Germinal center (tissue), 1 donor: ENCODE measurements around the gene BPIFB6.

Source experiments
- DNase-seq: peaks from one replicate; pipeline ENCODE4 v3.0.0; 2012; ENCODE audit warnings: mixed read lengths, low spot score

Gene BPIFB6

GRCh38 chr20:33016581-33017109, 14.8 kb upstream of the BPIFB6 start:
- DNase-seq = no peak

GRCh38 chr20:33017542-33017941, 13.9 kb upstream of the BPIFB6 start:
- DNase-seq = no peak

- no peak for DNase-seq
Measured at GRCh38 chr20:33018169-33018931, 13.1 kb upstream of the BPIFB6 start.

DNA sequence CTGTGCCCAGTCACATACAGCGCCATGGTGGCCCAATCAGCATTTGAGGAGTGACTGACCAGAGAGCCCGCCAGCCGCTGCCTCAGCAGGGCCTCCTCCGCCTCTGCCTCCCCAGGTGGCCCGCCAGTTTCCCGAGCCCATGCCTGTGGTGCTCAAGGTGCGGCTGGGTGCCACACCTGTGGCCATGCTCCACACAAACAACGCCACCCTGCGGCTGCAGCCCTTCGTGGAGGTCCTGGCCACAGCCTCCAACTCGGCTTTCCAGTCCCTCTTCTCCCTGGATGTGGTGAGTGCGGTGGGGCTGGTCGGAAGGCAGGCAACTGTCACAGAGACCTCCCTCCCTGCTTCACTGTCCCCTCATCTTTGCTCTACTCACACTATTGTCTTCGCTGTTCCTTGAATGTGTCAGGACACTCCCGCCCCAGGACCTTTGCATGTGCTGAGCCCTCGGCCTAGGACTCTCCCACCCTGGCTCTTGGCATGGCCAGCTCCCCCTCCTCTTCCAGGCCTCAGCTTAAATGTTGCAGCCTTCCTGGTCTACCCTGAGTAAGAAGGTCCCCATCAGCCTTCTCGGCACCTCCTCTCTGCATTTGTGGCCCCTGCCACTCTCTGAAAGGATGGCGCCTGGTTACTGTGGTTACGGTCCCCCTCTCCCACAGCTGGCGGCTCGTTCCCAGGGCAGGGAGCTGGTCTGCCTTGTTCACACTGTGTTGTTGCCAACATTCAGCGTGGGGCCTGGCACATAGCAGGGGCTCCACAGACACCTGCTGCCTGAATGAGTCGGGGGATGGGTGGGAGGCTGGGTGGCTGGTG, 11.8 kb upstream of the BPIFB6 start:
- no peak for DNase-seq

DNA sequence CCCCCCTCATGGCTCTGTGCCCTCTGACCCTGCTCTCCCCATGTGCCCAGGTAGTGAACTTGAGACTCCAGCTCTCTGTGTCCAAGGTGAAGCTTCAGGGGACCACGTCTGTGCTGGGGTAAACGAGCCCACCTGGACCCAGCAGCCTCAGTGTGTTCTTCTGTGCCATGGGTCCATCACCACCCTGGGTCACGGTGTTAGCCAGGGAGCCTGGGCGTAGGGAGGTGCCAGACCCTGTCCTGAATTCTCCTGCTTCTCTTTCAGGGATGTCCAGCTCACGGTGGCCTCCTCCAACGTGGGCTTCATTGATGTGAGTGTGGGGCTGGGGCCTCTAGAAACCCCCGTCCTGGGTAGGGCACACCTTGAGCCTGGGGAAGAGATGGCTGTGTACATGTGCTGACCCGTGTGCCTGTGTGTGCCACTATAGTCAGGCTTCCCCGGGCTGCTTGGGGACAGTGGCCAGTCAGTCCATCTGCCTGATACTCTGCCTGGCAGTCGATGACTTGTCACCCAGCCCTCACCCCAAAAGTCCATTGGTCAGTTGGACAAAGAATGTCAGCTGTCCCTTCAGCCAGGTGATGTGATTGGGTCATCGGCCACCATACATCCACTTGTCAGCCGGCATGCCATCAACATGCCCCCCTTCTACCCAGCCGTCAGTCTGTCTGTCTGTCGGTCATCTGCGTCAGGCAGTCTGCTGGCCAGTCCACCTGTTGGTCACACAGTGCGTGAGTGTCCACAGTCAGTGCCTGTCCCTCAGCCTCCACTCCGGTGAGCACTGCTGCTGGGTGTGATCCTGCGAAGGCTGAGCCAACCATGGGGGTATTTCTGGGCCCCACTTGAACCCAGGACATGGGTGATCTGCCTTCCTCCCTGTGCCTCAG, 10.9 kb upstream of the BPIFB6 start:
- DNase-seq = no peak

GRCh38 chr20:33021879-33022278, 9.6 kb upstream of the BPIFB6 start:
- DNase-seq = no peak

- DNase-seq = no peak
Measured at GRCh38 chr20:33022289-33022688, 9.2 kb upstream of the BPIFB6 start.

- no peak for DNase-seq
Measured at GRCh38 chr20:33022694-33023438, 8.6 kb upstream of the BPIFB6 start.

- DNase-seq = no peak
Measured at GRCh38 chr20:33023439-33024242, 7.8 kb upstream of the BPIFB6 start.

DNA sequence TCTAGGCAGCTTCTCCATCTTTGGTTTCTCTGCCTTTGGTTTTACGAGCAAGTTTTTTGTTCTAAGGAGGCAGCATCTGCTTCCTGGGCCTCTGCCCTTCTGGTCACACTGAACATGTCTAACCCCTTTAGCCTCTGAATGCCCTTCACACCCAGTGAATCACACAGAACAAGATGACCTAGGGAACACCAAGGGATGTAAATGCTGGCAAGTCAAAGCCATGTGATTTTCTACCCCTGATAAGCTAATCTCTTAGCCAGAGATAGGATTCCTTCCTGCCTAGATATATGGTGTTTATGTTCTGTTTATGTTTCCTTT, 7.2 kb upstream of the BPIFB6 start:
- DNase-seq = no peak

DNA sequence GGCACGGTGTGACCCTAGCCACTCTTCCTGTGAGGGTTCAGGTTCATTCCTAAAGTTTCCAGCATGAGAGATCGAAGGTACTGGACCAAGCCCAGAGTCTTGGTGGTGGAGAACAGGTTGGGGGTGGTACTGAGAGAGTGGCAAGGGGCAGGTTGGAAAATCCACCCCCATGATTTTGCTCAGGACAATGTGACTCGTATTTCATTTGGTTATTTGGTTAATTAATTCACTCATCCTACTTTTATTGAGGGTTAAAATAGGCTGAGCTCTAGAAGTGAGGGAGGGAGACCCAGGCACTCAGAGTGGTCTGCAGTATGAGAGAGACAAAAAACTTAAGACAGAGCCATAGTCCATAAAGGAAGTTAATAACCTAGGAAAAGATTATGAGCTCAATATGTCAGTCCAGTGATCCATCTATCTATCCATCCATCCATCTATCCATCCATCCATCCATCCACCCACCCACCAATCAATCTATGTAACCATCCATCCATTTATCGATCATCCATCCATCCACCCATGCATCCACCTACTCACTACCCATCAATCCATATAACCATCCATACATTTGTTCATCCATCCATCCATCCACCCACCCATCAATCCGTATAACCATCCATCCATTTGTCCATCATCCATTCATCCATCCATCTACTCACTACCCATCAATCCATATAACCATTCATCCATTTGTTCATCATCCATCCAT, 6.7 kb upstream of the BPIFB6 start:
- no peak for DNase-seq

- no peak for DNase-seq
Measured at GRCh38 chr20:33025318-33025876, 6.1 kb upstream of the BPIFB6 start.

DNA sequence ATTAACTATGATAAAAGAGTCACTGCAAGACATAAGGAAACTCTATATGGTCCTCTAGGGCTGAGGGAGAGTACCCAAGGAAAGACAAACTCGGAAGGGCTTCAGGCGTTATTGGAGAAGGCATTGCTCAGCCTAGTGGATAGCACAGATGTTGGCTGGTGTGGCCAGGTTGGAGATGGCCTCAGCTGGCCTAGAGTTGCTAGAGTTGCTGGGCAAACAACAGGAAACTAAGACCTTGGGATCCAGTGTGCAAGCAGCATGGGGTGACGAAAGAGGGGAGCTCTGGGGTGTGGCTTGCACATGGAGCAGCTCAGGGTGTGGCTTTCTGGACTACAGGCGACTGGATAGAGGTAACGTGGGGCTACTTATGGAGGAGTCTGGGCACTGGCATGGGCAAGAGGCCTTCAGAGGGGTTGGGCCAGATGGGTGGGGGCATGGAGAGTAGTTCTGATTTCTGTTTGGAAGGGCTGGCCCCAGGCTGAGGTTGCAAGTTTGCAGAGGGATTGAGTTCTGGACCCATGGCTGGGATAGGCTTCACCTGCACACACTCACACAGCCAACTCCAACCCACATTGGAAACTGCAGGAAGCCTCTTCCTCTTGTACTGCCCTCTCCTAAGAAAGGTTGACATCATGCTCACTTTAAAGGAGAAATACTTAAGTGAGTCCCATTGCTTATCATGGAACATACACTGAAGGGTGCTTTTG, 5.2 kb upstream of the BPIFB6 start:
- no peak for DNase-seq

DNA sequence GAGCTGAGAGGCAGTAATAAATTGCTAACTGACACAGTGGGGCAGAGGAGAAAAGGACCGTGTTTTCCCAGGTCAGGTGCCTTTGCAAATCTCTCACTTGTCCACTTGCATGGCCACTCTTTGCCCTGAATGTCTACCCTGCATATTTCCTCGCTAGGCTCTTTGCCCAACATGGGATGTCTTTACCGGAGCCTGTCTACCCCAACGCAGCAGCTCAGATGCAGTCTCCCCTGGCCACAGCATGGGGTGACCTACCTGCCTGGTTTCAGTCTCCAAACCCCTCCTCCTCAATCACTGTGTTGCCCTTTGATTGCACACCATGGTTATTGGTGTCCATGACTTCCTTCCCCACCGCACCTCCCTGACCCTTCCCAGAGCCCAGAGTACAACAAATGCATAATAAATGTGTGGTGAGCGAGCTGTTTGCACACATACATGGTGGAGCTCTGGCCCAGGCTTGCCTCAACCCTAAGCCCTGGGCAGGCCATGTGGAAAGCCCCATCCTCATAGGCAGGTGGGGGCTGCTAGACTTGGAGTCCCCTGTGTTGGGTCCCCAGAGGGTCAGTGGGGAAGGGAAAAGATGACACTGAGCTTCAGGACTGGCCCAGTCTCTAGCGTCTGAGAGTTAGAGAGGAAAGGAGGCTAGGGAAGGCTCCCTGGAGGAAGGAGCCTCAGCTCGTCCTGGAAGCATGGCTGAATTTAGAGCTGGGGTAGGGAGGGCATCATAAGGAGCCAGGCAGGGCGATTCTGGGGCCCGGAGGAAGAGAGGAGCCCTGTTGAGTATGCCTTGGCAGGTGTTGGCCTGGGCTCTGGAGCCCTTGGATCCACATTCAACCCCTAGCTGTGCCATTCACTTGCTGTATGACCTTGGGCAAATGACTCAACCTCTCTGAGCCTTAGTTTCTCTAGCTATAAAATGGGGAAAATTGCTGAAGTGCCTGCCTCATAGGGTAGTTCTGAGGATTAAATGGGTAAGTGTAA, 4.4 kb upstream of the BPIFB6 start:
- no peak for DNase-seq

DNA sequence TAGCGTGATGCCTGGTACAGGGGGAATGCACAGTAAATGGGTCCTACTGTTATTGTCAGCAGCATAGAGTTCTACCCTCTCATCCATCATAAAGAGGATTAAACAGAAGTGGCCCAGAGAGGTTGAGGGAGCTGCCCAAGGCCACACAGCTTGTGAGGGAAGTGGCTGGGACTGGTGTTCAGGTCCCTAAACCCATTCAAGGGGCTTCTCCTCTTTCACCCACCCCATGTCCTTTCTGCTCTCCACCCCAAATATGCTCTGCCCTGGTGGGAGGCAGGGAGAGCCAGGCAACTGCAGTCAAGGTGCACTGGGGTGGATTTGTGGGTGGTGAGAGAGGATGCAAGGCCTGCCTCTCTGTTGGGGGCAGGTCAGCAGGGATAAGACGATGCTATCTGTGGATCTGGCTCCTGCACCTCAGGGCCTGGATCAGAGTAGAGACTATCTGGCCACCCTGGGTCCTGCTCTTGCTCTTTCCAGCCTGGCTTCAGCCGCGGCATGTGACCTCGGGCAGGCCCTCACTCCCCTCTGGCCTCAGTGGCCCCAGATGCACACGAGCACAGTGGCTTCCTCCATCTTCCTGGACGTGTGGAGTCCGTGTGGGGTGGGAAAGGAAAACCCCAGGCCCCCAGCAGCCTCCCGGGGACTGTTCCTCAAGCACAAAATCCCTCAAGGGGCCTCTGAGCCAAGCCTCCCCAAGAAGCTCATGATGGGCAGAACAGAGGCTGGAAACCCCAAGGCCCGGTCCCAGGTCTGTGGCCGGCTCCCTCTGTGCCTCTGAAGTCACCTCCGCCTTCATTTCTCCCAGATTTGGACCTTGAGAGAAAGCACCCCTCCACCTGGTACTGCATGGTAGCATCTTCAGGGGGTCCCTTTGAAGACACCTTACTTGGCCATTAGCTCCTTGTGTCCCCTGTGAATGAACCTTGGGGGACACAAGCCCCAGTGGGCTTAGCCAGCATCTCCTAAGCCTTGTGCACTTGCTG, 3.4 kb upstream of the BPIFB6 start:
- DNase-seq = no peak

DNA sequence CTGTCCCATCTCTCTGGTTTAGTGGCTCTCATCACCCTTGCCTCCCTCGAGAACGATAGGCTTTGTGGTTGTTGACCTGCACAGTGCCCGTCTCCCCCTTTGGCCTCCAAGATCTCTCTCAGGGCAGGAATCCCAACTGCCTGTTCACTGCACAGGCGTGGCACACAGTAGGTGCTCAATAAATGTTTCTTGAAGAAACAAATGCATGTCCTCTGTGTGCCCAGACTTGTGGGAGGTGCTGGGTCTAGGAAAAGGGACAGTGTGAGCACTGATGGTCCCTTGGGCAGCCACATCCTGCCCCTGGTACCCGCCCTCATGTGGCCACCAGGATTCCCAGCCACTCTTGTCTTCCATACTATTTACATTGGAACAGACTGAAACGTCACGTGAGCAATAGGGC, 2.6 kb upstream of the BPIFB6 start:
- no peak for DNase-seq

DNA sequence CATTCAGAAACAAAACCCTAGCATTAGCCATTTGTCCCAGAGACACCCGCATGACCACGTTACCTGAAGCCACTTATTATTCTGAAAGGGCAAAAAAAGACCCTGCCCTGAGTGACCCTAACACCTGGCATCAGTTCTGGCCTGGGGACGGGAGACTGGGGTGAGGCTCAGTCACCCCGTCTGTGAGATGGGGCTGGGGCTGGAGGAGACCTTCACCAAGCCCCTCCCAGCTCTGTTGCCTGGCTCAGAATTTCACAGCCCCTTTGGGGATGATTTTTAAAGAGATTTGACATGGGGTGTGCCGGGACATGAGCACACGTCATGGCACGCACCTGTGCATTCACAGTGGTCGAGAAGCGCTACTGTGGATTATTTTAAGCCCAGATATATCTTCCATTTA, 1.4 kb upstream of the BPIFB6 start:
- no peak for DNase-seq
